Spleen (tissue), 7 donors: Measurements from ENCODE around the gene PCDHGA9.
"Not testable (repeated sequence)": the region's sequence is repeated elsewhere in the genome, so short reads cannot be mapped to it uniquely, and the experiment has no call there.

Source experiments
- CTCF ChIP-seq, 11 experiments: fragments of 200-600 bp in 7 of 11; fragments of 450-650 bp in 4 of 11; sonication (generic) in 4 of 11; IDR thresholded peaks in 8 of 11; conservative IDR thresholded peaks in 3 of 11; 1 replicate in 7 of 11; 2 replicates in 4 of 11; pipeline versions ENCODE4 v1.4.0 to v1.8.0; 2016 to 2021; ENCODE audit warnings: antibody characterized with exemption in 11 of 11, inconsistent platforms in 4 of 11, mild to moderate bottlenecking in 1 of 11
- POLR2A ChIP-seq, 3 donors: fragments of 450-650 bp; IDR thresholded peaks; one replicate each; pipeline ENCODE4 v1.5.1; 2017; ENCODE audit warnings: antibody characterized with exemption in 3 of 3, mild to moderate bottlenecking in 1 of 3
- donor health status: DM: no; HTN: no; CAD: no; lungs with moderate emphysema.
- donor health status: DM: no; HTN: no; CAD: no.
- donor health status: DM: no; HTN: no; CAD: no.

DNA sequence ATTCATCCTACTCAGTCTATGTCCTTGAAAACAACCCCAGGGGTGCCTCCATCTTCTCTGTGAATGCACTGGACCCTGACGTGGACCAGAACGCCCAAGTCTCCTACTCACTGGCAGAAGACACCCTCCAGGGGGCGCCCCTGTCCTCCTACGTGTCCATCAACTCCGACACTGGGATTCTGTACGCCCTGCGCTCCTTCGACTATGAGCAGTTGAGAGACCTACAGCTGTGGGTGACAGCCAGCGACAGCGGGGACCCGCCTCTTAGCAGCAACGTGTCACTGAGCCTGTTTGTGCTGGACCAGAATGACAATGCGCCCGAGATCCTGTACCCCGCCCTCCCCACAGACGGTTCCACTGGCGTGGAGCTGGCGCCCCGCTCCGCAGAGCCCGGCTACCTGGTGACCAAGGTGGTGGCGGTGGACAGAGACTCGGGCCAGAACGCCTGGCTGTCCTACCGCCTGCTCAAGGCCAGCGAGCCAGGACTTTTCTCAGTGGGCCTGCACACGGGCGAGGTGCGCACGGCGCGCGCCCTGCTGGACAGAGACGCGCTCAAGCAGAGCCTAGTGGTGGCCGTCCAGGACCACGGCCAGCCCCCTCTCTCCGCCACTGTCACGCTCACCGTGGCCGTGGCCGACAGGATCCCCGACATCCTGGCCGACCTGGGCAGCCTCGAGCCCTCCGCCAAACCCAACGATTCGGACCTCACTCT is 27.0 kb upstream of the PCDHGA9 start:
- not testable (repeated sequence) for TF ChIP-seq CTCF (IDR thresholded peaks at IDR 0.05 in 8 of 11, conservative IDR thresholded peaks at IDR 0.05 in 3 of 11); POLR2A (IDR thresholded peaks at IDR 0.05)
